ENCODE results near the gene MFSD2A.

- TF ChIP-seq, protein P1, sequence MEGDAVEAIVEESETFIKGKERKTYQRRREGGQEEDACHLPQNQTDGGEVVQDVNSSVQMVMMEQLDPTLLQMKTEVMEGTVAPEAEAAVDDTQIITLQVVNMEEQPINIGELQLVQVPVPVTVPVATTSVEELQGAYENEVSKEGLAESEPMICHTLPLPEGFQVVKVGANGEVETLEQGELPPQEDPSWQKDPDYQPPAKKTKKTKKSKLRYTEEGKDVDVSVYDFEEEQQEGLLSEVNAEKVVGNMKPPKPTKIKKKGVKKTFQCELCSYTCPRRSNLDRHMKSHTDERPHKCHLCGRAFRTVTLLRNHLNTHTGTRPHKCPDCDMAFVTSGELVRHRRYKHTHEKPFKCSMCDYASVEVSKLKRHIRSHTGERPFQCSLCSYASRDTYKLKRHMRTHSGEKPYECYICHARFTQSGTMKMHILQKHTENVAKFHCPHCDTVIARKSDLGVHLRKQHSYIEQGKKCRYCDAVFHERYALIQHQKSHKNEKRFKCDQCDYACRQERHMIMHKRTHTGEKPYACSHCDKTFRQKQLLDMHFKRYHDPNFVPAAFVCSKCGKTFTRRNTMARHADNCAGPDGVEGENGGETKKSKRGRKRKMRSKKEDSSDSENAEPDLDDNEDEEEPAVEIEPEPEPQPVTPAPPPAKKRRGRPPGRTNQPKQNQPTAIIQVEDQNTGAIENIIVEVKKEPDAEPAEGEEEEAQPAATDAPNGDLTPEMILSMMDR (IDR thresholded peaks at IDR 0.05) = no peak
- no peak for TF ChIP-seq POLR2AphosphoS5 (IDR thresholded peaks at IDR 0.05)
- TF ChIP-seq POLR2A (IDR thresholded peaks at IDR 0.05) = no peak
Measured at GRCh38 chr1:39954324-39954869, 548 bp upstream of the MFSD2A start.

Measured in stomach (tissue), 4 donors.